Measurements from ENCODE around the gene SYNPO2L. TPM values are rescaled to one million over a fixed set of nuclear protein-coding genes. Genes with fewer than 3 reads are reported as not detected.
"Not testable (repeated sequence)": the region's sequence is repeated elsewhere in the genome, so short reads cannot be mapped to it uniquely, and the experiment has no call there.

The SYNPO2L gene, protein sequence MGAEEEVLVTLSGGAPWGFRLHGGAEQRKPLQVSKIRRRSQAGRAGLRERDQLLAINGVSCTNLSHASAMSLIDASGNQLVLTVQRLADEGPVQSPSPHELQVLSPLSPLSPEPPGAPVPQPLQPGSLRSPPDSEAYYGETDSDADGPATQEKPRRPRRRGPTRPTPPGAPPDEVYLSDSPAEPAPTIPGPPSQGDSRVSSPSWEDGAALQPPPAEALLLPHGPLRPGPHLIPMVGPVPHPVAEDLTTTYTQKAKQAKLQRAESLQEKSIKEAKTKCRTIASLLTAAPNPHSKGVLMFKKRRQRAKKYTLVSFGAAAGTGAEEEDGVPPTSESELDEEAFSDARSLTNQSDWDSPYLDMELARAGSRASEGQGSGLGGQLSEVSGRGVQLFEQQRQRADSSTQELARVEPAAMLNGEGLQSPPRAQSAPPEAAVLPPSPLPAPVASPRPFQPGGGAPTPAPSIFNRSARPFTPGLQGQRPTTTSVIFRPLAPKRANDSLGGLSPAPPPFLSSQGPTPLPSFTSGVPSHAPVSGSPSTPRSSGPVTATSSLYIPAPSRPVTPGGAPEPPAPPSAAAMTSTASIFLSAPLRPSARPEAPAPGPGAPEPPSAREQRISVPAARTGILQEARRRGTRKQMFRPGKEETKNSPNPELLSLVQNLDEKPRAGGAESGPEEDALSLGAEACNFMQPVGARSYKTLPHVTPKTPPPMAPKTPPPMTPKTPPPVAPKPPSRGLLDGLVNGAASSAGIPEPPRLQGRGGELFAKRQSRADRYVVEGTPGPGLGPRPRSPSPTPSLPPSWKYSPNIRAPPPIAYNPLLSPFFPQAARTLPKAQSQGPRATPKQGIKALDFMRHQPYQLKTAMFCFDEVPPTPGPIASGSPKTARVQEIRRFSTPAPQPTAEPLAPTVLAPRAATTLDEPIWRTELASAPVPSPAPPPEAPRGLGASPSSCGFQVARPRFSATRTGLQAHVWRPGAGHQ
- 0.02 and 0.05 TPM in 2 replicates for polyA plus RNA-seq (2011; rRNA removed)
- polyA minus RNA-seq (2011; rRNA and poly(A)+ RNA removed) = 0.05 and 0.13 TPM in 2 replicates

DNA sequence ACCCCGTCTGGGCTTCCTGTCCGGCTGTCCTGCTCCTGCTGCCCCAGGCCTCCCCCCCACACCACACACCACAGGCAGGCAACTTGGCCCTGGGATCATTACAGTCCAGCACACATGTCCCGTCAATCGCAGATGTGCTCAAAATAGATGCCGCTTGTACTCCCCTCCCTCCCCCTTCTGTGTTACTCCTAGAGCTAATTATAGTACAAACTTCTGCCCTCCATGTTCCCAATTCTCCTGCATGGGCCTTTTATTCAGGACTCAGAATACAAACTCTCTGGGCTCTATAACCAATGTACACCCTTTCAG is at the start of gene SYNPO2L:
SYNPO2L (minus strand) TSS at position 40 of the 309 bp plus-strand sequence. CDS start 107 bp downstream, outside the sequence.
- DNase-seq (ENCODE audit: low read depth, low spot score) = no peak
- H3K27me3 ChIP-seq (ENCODE audit: control insufficient read depth, insufficient read depth, low read length) = no peaks in the 10 kb centered on the region
- no peaks in the 10 kb centered on the region for H3K9me3 ChIP-seq (ENCODE audit: control insufficient read depth, insufficient read depth, low read length)
- no peak within 1 kb of the TSS for H3K27ac ChIP-seq (ENCODE audit: low read depth, low read length)
- ChIA-PET POLR2A (no interaction called here), CTCF (interaction anchor here (0.6 to 1.5 kb wide), 2 partner anchors 12 kb away, joined by 4 to 5 read pairs; no protein-coding TSS in a partner anchor)
- TF ChIP-seq, protein P1, sequence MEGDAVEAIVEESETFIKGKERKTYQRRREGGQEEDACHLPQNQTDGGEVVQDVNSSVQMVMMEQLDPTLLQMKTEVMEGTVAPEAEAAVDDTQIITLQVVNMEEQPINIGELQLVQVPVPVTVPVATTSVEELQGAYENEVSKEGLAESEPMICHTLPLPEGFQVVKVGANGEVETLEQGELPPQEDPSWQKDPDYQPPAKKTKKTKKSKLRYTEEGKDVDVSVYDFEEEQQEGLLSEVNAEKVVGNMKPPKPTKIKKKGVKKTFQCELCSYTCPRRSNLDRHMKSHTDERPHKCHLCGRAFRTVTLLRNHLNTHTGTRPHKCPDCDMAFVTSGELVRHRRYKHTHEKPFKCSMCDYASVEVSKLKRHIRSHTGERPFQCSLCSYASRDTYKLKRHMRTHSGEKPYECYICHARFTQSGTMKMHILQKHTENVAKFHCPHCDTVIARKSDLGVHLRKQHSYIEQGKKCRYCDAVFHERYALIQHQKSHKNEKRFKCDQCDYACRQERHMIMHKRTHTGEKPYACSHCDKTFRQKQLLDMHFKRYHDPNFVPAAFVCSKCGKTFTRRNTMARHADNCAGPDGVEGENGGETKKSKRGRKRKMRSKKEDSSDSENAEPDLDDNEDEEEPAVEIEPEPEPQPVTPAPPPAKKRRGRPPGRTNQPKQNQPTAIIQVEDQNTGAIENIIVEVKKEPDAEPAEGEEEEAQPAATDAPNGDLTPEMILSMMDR (IDR thresholded peaks at IDR 0.05; ENCODE audit: low read depth, low read length) = no peak
- H3K4me3 ChIP-seq (ENCODE audit: low read depth, low read length) = no peak within 1 kb of the TSS

DNA sequence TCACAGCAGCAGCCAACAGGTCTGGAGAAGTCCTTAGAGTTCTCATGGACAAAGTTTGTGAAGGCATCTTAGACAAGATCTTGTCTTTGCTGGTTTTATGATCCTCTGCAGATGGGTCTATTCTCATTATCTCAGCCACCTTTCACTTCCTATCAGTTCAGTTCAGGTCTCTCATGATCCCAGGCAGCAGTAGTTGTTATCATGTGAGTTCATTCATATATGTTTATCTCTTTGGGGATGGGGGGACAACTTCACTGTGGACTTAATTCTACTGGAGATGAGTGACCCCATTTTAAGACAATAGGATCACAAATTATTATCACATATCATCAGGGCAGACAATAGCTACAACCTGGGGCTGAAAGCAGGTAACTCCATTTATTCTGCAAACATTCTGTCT is 48.1 kb upstream of the SYNPO2L start:
- DNase-seq (ENCODE audit: low read depth, low spot score); H3K9me3 ChIP-seq (ENCODE audit: control insufficient read depth, insufficient read depth, low read length); POLR2A ChIA-PET; H3K27me3 ChIP-seq (ENCODE audit: control insufficient read depth, insufficient read depth, low read length); H3K4me3 ChIP-seq (ENCODE audit: low read depth, low read length); H3K27ac ChIP-seq (ENCODE audit: low read depth, low read length); CTCF ChIA-PET: not testable (repeated sequence)

DNA sequence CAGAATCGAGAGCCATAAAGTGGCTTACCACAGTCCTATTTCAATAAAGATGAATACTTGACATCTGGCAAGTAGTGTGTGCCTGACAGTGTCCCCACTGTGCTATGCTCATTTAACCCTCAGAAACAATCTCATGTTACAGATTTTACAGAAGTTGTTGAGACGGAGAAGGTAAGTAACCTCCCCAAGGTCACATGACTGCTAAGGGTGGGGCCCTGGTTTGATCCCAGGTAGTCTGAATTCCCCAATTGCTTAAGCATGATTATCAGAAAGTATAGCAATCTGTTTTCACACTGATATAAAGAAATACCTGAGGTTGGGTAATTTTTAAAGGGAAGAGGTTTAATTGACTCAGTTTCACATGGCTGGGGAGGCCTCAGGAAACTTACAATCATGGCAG is 43.0 kb upstream of the SYNPO2L start:
- H3K9me3 ChIP-seq (ENCODE audit: control insufficient read depth, insufficient read depth, low read length); H3K4me3 ChIP-seq (ENCODE audit: low read depth, low read length); H3K27me3 ChIP-seq (ENCODE audit: control insufficient read depth, insufficient read depth, low read length); H3K27ac ChIP-seq (ENCODE audit: low read depth, low read length); DNase-seq (ENCODE audit: low read depth, low spot score); CTCF ChIA-PET; POLR2A ChIA-PET: not testable (repeated sequence)

DNA sequence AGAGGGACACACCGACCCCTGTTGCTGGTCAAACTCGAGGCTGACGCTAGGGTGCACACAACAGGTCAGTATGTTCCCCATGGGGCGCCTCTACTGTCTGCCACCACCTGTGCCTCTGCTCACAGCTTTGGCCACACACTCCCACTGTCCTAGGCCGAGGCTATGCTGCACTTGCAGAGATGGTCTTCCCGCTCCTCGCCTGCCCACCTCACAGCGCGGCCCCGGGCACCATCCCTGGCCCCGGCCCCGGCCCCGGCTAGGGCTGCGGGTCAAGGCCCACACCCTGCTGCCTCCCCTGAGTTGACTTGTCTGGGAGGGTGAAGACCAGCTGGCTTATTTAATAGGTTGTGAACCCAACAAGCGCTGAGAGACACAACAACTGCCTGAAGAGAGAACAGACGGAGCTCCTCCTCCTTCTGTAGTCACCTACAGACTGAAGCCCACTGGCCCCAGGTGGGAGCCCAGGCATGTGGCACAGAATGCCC is 41.9 kb upstream of the SYNPO2L start, which contains the start of gene AGAP5:
AGAP5 (minus strand) TSS at position 435 of the 485 bp plus-strand sequence; CDS start at position 81, 354 bp downstream.
- POLR2A ChIA-PET; H3K4me3 ChIP-seq (ENCODE audit: low read depth, low read length); DNase-seq (ENCODE audit: low read depth, low spot score); CTCF ChIA-PET; H3K27ac ChIP-seq (ENCODE audit: low read depth, low read length); H3K9me3 ChIP-seq (ENCODE audit: control insufficient read depth, insufficient read depth, low read length); H3K27me3 ChIP-seq (ENCODE audit: control insufficient read depth, insufficient read depth, low read length): not testable (repeated sequence)

DNA sequence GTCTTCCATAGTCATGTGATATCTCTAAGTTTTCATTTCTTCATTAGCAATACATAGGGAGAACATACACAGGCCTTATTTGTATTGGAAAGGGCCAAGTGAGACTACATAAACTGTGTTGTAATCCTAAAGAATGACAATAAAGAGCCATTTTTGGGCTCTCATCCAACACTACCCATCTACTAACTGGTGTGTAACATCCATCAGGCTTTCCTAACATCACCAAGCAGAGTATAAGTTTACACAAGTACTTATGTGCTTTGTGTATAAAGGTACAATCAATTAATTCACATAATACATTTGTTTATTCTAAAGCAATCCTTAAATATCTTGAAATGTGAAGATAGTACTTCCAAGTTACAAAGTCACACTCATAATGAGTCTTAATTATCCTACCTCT is 39.5 kb upstream of the SYNPO2L start:
- DNase-seq (ENCODE audit: low read depth, low spot score); H3K27me3 ChIP-seq (ENCODE audit: control insufficient read depth, insufficient read depth, low read length); H3K4me3 ChIP-seq (ENCODE audit: low read depth, low read length); POLR2A ChIA-PET; H3K27ac ChIP-seq (ENCODE audit: low read depth, low read length); CTCF ChIA-PET; H3K9me3 ChIP-seq (ENCODE audit: control insufficient read depth, insufficient read depth, low read length): not testable (repeated sequence)

DNA sequence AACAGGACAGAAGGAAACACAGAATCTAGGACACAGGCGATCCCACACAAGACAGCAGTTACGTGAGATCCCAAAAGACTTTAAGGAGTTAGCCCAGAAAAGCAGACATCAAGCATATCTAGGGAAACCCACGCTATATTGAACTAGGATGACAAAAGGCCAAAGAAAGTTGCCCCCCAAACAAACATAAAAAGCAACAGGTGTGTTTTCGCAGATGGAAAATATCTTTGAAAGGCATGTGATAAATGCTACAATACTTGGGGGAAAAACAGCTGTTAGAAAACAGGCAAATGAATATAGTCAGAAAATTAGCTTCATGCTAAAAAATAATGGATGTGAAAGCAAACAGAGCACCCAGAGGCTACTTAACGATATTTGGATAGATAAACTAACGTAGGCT is 34.9 kb upstream of the SYNPO2L start:
- H3K27me3 ChIP-seq (ENCODE audit: control insufficient read depth, insufficient read depth, low read length); H3K27ac ChIP-seq (ENCODE audit: low read depth, low read length); H3K9me3 ChIP-seq (ENCODE audit: control insufficient read depth, insufficient read depth, low read length); H3K4me3 ChIP-seq (ENCODE audit: low read depth, low read length); POLR2A ChIA-PET; CTCF ChIA-PET; DNase-seq (ENCODE audit: low read depth, low spot score): not testable (repeated sequence)

DNA sequence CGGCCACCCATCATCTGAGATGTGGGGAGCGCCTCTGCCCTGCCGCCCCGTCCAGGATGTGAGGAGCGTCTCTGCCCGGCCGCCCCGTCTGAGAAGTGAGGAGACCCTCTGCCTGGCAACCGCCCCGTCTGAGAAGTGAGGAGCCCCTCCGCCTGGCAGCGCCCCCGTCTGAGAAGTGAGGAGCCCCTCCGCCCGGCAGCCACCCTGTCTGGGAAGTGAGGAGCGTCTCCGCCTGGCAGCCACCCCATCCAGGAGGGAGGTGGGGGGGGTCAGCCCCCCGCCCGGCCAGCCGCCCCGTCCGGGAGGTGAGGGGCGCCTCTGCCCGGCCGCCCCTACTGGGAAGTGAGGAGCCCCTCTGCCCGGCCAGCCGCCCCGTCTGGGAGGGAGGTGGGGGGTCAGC is 33.8 kb upstream of the SYNPO2L start:
- POLR2A ChIA-PET; H3K27me3 ChIP-seq (ENCODE audit: control insufficient read depth, insufficient read depth, low read length); CTCF ChIA-PET: not testable (repeated sequence)

DNA sequence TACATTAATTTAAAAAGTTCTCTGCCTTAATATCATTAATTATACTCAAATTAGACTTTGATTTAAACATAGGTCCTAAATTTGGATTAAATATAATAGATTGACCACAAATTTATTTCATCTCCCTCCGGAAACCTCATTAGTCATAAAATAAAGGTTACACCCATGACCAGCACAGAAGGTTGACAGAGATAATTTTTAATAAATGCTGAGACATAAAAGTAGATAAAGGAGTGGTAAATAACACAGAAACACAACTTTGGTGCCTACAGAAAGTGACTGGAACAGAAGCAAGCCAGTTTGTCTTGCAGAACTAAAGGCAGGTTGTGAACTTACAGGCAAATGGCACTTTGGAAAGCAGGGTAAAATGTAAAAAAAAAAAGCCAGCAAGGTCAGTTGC is 31.8 kb upstream of the SYNPO2L start:
- H3K27ac ChIP-seq (ENCODE audit: low read depth, low read length); DNase-seq (ENCODE audit: low read depth, low spot score); H3K9me3 ChIP-seq (ENCODE audit: control insufficient read depth, insufficient read depth, low read length); CTCF ChIA-PET; H3K4me3 ChIP-seq (ENCODE audit: low read depth, low read length); POLR2A ChIA-PET; H3K27me3 ChIP-seq (ENCODE audit: control insufficient read depth, insufficient read depth, low read length): not testable (repeated sequence)

More for the DNA sequence above, 33.8 kb upstream of the SYNPO2L start:
- H3K4me3 ChIP-seq (ENCODE audit: low read depth, low read length); H3K9me3 ChIP-seq (ENCODE audit: control insufficient read depth, insufficient read depth, low read length); H3K27ac ChIP-seq (ENCODE audit: low read depth, low read length); DNase-seq (ENCODE audit: low read depth, low spot score): not testable (repeated sequence)

DNA sequence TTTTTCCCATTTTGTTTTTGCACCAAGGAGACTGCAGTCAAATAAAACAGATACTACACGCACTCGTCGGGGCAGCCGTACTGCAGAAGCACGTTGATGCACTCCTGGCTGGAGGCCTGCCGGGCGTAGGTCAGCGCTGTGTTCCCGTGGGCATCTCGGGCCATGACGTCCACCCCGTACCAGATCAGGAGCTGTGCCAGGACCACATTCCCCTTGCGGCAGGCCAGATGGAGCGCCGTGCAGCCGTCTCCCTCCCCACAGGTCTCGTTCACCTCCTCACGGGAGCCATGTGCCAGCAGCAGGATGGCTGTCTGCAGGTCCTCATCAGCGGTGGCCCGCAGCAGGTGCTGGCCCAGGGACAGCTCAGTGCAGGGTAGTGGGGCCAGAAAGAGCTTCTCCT is 18.7 kb upstream of the SYNPO2L start:
- CTCF ChIA-PET; POLR2A ChIA-PET; H3K9me3 ChIP-seq (ENCODE audit: control insufficient read depth, insufficient read depth, low read length); H3K27me3 ChIP-seq (ENCODE audit: control insufficient read depth, insufficient read depth, low read length); DNase-seq (ENCODE audit: low read depth, low spot score); H3K4me3 ChIP-seq (ENCODE audit: low read depth, low read length); H3K27ac ChIP-seq (ENCODE audit: low read depth, low read length): not testable (repeated sequence)

DNA sequence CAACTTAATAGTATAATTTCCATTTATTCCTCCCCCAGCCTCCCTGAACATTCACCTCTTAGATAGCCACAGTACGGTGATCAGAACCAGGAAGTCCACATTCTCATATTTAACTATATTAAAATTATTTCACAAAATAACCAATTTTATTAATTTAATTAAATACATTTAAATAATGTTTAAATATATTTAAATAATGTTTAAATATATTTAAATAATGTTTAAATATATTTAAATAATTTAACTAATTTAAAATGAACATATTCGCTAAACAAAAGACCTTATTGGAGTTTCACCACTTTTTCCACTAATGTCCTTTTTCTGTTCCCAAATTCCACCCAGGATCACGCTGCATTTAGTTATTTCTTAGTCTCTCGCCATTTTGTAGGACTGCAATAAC is 12.5 kb upstream of the SYNPO2L start:
- H3K4me3 ChIP-seq (ENCODE audit: low read depth, low read length); H3K27ac ChIP-seq (ENCODE audit: low read depth, low read length); POLR2A ChIA-PET; H3K27me3 ChIP-seq (ENCODE audit: control insufficient read depth, insufficient read depth, low read length); CTCF ChIA-PET; DNase-seq (ENCODE audit: low read depth, low spot score); H3K9me3 ChIP-seq (ENCODE audit: control insufficient read depth, insufficient read depth, low read length): not testable (repeated sequence)
